Neural cell (in vitro differentiated cells): ENCODE measurements around the gene FBN1. TPM values are rescaled to one million over a fixed set of nuclear protein-coding genes. Genes with fewer than 3 reads are reported as not detected.

Experiments used
- H2AFZ ChIP-seq: fragments of 200-600, 300-800 bp; sonication (generic), shearing (Covaris generic); 2 replicates; pipeline ENCODE4 v1.6.0; 2014; ENCODE audit warnings: low read depth, mild to moderate bottlenecking, antibody characterized with exemption, low read length, moderate library complexity
- H3F3A ChIP-seq: fragments of 200-600 bp; shearing (Covaris generic); 2 replicates; pipeline ENCODE4 v1.6.1; 2016; ENCODE audit warnings: mild to moderate bottlenecking, moderate library complexity, mixed read lengths, antibody characterized with exemption, low read length; ENCODE audit not compliant: insufficient read depth, poor library complexity, severe bottlenecking
- H3K27ac ChIP-seq: fragments of 200-600, 300-800 bp; sonication (generic), shearing (Covaris generic); 2 replicates; pipeline ENCODE4 v1.5.1; 2014; ENCODE audit warnings: mild to moderate bottlenecking, low read length, moderate library complexity
- H3K27me3 ChIP-seq: fragments of 300-800, 200-600 bp; sonication (generic), shearing (Covaris generic); 2 replicates; pipeline ENCODE4 v1.6.0; 2014; ENCODE audit warnings: mild to moderate bottlenecking, low read depth, low read length, moderate library complexity; ENCODE audit not compliant: insufficient read depth
- H3K36me3 ChIP-seq: fragments of 300-800, 200-600 bp; sonication (generic), shearing (Covaris generic); 2 replicates; pipeline ENCODE4 v1.5.1; 2014; ENCODE audit warnings: mild to moderate bottlenecking, antibody characterized with exemption, low read length, moderate library complexity; ENCODE audit not compliant: insufficient read depth
- H3K4me2 ChIP-seq: fragments of 300-800, 200-600 bp; sonication (generic), shearing (Covaris generic); 2 replicates; pipeline ENCODE4 v1.6.0; 2014; ENCODE audit warnings: mild to moderate bottlenecking, low read length
- H3K4me3 ChIP-seq: fragments of 300-800, 200-600 bp; sonication (generic), shearing (Covaris generic); 2 replicates; pipeline ENCODE4 v1.5.1; 2014; ENCODE audit warnings: mild to moderate bottlenecking, low read length, moderate library complexity
- H3K79me2 ChIP-seq: fragments of 200-600 bp; shearing (Covaris generic); replicated peaks from 2 replicates; pipeline ENCODE4 v1.6.0; 2014; ENCODE audit warnings: mild to moderate bottlenecking, low read length, moderate library complexity; ENCODE audit not compliant: insufficient read depth
- H3K9ac ChIP-seq: fragments of 300-800, 200-600 bp; sonication (generic), shearing (Covaris generic); 2 replicates; pipeline ENCODE4 v1.6.1; 2016; ENCODE audit warnings: mild to moderate bottlenecking, low read length, mixed read lengths
- H3K9me2 ChIP-seq: fragments of 200-600 bp; shearing (Covaris generic); 2 replicates; pipeline ENCODE4 v1.6.1; 2016; ENCODE audit warnings: mild to moderate bottlenecking, low read length, mixed read lengths; ENCODE audit not compliant: insufficient read depth
- H3K9me3 ChIP-seq: fragments of 200-600, 300-800 bp; sonication (generic), shearing (Covaris generic); 2 replicates; pipeline ENCODE4 v1.6.1; 2016; ENCODE audit warnings: mild to moderate bottlenecking, mixed run types, low read length, moderate library complexity, mixed read lengths
- H4K20me1 ChIP-seq: fragments of 200-600 bp; shearing (Covaris generic); 2 replicates; pipeline ENCODE4 v1.6.1; 2016; ENCODE audit warnings: mild to moderate bottlenecking, mixed run types; ENCODE audit not compliant: insufficient read depth
- EP300 ChIP-seq: fragments of 450-650 bp; conservative IDR thresholded peaks from 2 replicates; pipeline ENCODE4 v1.6.1; 2014; ENCODE audit warnings: antibody characterized with exemption, mild to moderate bottlenecking, moderate library complexity; ENCODE audit not compliant: poor library complexity, severe bottlenecking
- EZH2 ChIP-seq: fragments of 200-600, 300-800 bp; shearing (Covaris generic), sonication (generic); IDR thresholded peaks from 2 replicates; pipeline ENCODE4 v1.6.1; 2014; ENCODE audit warnings: antibody characterized with exemption, low read length, borderline replicate concordance, mild to moderate bottlenecking; ENCODE audit not compliant: insufficient read depth, poor library complexity, severe bottlenecking
- MXI1 ChIP-seq: fragments of 450-650 bp; conservative IDR thresholded peaks from 2 replicates; pipeline ENCODE4 v1.6.1; 2014; ENCODE audit warnings: antibody characterized with exemption, mild to moderate bottlenecking; ENCODE audit not compliant: poor library complexity, severe bottlenecking
- POLR2AphosphoS5 ChIP-seq: IDR thresholded peaks from 2 replicates; pipeline ENCODE4 v1.6.1; 2012
- RAD21 ChIP-seq: fragments of 450-650 bp; conservative IDR thresholded peaks from 2 replicates; pipeline ENCODE4 v1.6.1; 2014; ENCODE audit warnings: antibody characterized with exemption, mild to moderate bottlenecking, moderate library complexity
- SMC3 ChIP-seq: fragments of 450-650 bp; conservative IDR thresholded peaks from 2 replicates; pipeline ENCODE4 v1.6.1; 2014; ENCODE audit warnings: antibody characterized with exemption, mild to moderate bottlenecking, moderate library complexity; ENCODE audit not compliant: poor library complexity
- TAF1 ChIP-seq: IDR thresholded peaks from 2 replicates; pipeline ENCODE4 v1.6.1; 2012; ENCODE audit warnings: low read depth
- polyA plus RNA-seq: library from polyadenylated mRNA; depleted of rRNA; stranded (reverse); fragments of >200 nt; gene quantifications from 2 replicates; pipeline ENCODE4 v1.2.3, GENCODE V29; 2014
- TF ChIP-seq, protein P1 (sequence below): IDR thresholded peaks from 2 replicates; pipeline ENCODE4 v1.6.1; 2012; ENCODE audit warnings: borderline replicate concordance
- TF ChIP-seq, protein P2 (sequence below): fragments of 450-650 bp; IDR thresholded peaks from 2 replicates; pipeline ENCODE4 v1.5.1; 2014; ENCODE audit warnings: antibody characterized with exemption, mild to moderate bottlenecking, moderate library complexity; ENCODE audit not compliant: poor library complexity, severe bottlenecking

The FBN1 gene
- polyA plus RNA-seq, 1 donor from 2014 or later = 22.0 TPM

DNA sequence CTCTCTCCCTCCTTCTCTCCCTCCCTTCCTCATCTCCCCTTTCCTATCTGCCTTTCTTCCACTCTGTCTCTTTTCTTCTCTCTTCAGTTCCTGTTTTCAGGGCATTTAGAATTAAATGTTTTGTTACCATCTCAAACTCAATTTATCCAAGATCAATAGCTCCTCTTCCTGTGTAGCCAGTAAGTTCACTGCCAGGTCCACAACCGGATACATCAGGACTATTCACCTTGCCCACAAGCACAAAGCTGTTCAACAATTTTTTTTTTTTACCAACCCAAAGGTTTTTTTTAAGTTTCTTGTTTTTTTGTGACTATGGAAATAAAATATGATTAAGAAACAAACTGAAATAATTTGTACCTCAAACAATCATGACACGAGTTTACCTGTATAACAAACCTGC lies 26.1 kb downstream of the FBN1 start:
- H3K4me2 ChIP-seq = no peak overlapping the region
- no peak overlapping the region for H3K4me3 ChIP-seq
- H3F3A ChIP-seq = no peaks in the 10 kb centered on the region
- no peak overlapping the region for H3K9ac ChIP-seq
- no peaks in the 10 kb centered on the region for H4K20me1 ChIP-seq
- H3K79me2 ChIP-seq = no peaks in the 10 kb centered on the region
- TF ChIP-seq, protein P1, sequence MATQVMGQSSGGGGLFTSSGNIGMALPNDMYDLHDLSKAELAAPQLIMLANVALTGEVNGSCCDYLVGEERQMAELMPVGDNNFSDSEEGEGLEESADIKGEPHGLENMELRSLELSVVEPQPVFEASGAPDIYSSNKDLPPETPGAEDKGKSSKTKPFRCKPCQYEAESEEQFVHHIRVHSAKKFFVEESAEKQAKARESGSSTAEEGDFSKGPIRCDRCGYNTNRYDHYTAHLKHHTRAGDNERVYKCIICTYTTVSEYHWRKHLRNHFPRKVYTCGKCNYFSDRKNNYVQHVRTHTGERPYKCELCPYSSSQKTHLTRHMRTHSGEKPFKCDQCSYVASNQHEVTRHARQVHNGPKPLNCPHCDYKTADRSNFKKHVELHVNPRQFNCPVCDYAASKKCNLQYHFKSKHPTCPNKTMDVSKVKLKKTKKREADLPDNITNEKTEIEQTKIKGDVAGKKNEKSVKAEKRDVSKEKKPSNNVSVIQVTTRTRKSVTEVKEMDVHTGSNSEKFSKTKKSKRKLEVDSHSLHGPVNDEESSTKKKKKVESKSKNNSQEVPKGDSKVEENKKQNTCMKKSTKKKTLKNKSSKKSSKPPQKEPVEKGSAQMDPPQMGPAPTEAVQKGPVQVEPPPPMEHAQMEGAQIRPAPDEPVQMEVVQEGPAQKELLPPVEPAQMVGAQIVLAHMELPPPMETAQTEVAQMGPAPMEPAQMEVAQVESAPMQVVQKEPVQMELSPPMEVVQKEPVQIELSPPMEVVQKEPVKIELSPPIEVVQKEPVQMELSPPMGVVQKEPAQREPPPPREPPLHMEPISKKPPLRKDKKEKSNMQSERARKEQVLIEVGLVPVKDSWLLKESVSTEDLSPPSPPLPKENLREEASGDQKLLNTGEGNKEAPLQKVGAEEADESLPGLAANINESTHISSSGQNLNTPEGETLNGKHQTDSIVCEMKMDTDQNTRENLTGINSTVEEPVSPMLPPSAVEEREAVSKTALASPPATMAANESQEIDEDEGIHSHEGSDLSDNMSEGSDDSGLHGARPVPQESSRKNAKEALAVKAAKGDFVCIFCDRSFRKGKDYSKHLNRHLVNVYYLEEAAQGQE = no peak
- TF ChIP-seq EZH2 (no peak), POLR2AphosphoS5 (no peak), SMC3 (no peak), EP300 (no peak), RAD21 (no peak), MXI1 (no peak), TAF1 (no peak)
- TF ChIP-seq, protein P2, sequence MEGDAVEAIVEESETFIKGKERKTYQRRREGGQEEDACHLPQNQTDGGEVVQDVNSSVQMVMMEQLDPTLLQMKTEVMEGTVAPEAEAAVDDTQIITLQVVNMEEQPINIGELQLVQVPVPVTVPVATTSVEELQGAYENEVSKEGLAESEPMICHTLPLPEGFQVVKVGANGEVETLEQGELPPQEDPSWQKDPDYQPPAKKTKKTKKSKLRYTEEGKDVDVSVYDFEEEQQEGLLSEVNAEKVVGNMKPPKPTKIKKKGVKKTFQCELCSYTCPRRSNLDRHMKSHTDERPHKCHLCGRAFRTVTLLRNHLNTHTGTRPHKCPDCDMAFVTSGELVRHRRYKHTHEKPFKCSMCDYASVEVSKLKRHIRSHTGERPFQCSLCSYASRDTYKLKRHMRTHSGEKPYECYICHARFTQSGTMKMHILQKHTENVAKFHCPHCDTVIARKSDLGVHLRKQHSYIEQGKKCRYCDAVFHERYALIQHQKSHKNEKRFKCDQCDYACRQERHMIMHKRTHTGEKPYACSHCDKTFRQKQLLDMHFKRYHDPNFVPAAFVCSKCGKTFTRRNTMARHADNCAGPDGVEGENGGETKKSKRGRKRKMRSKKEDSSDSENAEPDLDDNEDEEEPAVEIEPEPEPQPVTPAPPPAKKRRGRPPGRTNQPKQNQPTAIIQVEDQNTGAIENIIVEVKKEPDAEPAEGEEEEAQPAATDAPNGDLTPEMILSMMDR = no peak
- no peak overlapping the region for H3K27ac ChIP-seq
- no peaks in the 10 kb centered on the region for H3K36me3 ChIP-seq
- no peak overlapping the region for H2AFZ ChIP-seq
- H3K9me3 ChIP-seq = no peaks in the 10 kb centered on the region
- no peaks in the 10 kb centered on the region for H3K9me2 ChIP-seq
- H3K27me3 ChIP-seq = no peaks in the 10 kb centered on the region

DNA sequence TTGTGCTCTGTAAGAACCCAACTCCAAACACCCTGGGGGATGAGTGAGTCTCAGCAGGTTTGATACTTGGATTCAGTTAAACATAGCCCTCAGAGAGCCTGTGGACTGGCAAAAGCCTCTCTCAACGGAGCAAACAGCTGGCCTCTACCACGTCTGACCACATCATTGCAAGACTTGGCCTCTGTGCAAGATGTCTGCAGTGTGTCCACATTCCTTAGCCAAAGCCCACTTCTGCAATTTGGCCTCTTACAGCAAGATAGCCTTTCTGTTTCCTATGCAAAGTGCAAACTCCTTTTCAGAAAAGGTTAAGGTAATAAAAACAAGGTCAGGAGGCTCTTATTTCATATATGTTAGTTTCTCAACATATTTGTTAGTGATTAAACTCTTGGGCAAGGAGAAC lies 27.9 kb downstream of the FBN1 start:
- Histone ChIP-seq H4K20me1 (no peaks in the 10 kb centered on the region), H2AFZ (no peak overlapping the region), H3F3A (no peaks in the 10 kb centered on the region), H3K9me2 (no peaks in the 10 kb centered on the region), H3K4me3 (no peak overlapping the region), H3K36me3 (no peaks in the 10 kb centered on the region), H3K9me3 (no peaks in the 10 kb centered on the region), H3K27me3 (no peaks in the 10 kb centered on the region), H3K9ac (no peak overlapping the region), H3K79me2 (no peaks in the 10 kb centered on the region), H3K27ac (no peak overlapping the region), H3K4me2 (no peak overlapping the region)
- TF ChIP-seq, protein P1 = no peak
- no peak for TF ChIP-seq POLR2AphosphoS5
- TF ChIP-seq TAF1 = no peak
- TF ChIP-seq, protein P2 = no peak
- TF ChIP-seq MXI1 = no peak
- no peak for TF ChIP-seq EZH2
- TF ChIP-seq EP300 = no peak
- TF ChIP-seq SMC3 = no peak
- no peak for TF ChIP-seq RAD21
